Gastroesophageal sphincter (tissue), 4 donors: ENCODE measurements around the gene BDKRB2. TPM values are rescaled to one million over a fixed set of nuclear protein-coding genes. Genes with fewer than 3 reads are reported as not detected.

Experiments
- ATAC-seq: fragments of 150-250 bp; one replicate; pipeline ENCODE4 v1.9.1; 2016; ENCODE audit warnings: mild to moderate bottlenecking, moderate library complexity
- H3K27ac ChIP-seq, 4 donors: fragments of 200-600 bp; sonication (generic) in 3 of 4; 1 replicate in 3 of 4; 2 replicates in 1 of 4; pipeline ENCODE4 v1.5.1; 2016 to 2019
- H3K27me3 ChIP-seq: fragments of 200-600 bp; sonication (generic); one replicate; pipeline ENCODE4 v1.5.1; 2019
- H3K36me3 ChIP-seq, 2 donors: fragments of 200-600 bp; sonication (generic); one replicate each; pipeline ENCODE4 v1.5.1; 2019; ENCODE audit warnings: control low read depth in 1 of 2
- H3K4me1 ChIP-seq, 3 donors: fragments of 200-600 bp; sonication (generic); 1 replicate in 2 of 3; 2 replicates in 1 of 3; pipeline ENCODE4 v1.5.1; 2016 to 2019; ENCODE audit warnings: control low read depth in 2 of 3
- H3K4me3 ChIP-seq, 2 donors: fragments of 200-600 bp; sonication (generic); one replicate each; pipeline ENCODE4 v1.5.1; 2019; ENCODE audit warnings: mild to moderate bottlenecking in 1 of 2, moderate library complexity in 1 of 2
- H3K9me3 ChIP-seq, 3 donors: fragments of 200-600 bp; sonication (generic); one replicate each; pipeline ENCODE4 v1.5.1; 2017 to 2019; ENCODE audit warnings: control low read depth in 2 of 3
- CTCF ChIP-seq, 4 experiments: fragments of 200-600 bp in 2 of 4; fragments of 450-650 bp in 2 of 4; sonication (generic) in 1 of 4; IDR thresholded peaks; one replicate each; pipeline ENCODE4 v1.5.1; 2017 to 2019; ENCODE audit warnings: antibody characterized with exemption in 4 of 4, mild to moderate bottlenecking in 2 of 4, moderate library complexity in 2 of 4
- EP300 ChIP-seq: sonication (generic); formaldehyde crosslinking; IDR thresholded peaks from one replicate; pipeline ENCODE4 v1.6.1; 2017; ENCODE audit warnings: antibody characterized with exemption, mild to moderate bottlenecking
- POLR2A ChIP-seq, 2 donors: fragments of 450-650 bp; IDR thresholded peaks; one replicate each; pipeline ENCODE4 v1.6.1; 2017; ENCODE audit warnings: antibody characterized with exemption in 2 of 2, mild to moderate bottlenecking in 2 of 2, moderate library complexity in 1 of 2
- POLR2AphosphoS5 ChIP-seq: sonication (generic); formaldehyde crosslinking; IDR thresholded peaks from one replicate; pipeline ENCODE4 v1.6.1; 2017; ENCODE audit warnings: antibody characterized with exemption
- WGBS, 2 donors: methylation state at CpG; one replicate each; pipeline ENCODE4 v1.1.5; 2018; ENCODE audit warnings: low coverage in 1 of 2; 5-methylcytosine and 5-hydroxymethylcytosine counted together
- total RNA-seq, 4 donors: library from RNA; depleted of rRNA; stranded (reverse); fragments of >200 nt; gene quantifications; one replicate each; pipeline ENCODE4 v1.1.0, GENCODE V29; 2016

BDKRB2 gene
- total RNA-seq, 4 donors from 2014 or later, result 3.3 to 13.6 (median 8.3) TPM

- peaks cover 0 to 8% (median 0%) of the 10 kb centered on the region in 3 donors for H3K9me3 ChIP-seq
- no peak overlapping the region for H3K27ac ChIP-seq
- ATAC-seq, result no peak
- no peak overlapping the region for H3K4me3 ChIP-seq
- H3K4me1 ChIP-seq, result peaks cover 0 to 5% (median 0%) of the 10 kb centered on the region in 3 donors
- no peaks in the 10 kb centered on the region for H3K36me3 ChIP-seq
- no peaks in the 10 kb centered on the region for H3K27me3 ChIP-seq
- WGBS, 2 donors, result 30 to 59% methylated on average over 3 of the region's 16 CpGs
- TF ChIP-seq EP300 (no peak), CTCF (IDR thresholded peaks at IDR 0.05) (no peak), POLR2AphosphoS5 (no peak), POLR2A (IDR thresholded peaks at IDR 0.05) (no peak)
Observed at GRCh38 chr14:96261772-96262655, 57.4 kb downstream of the BDKRB2 start.

- WGBS, 2 donors, result 74 to 75% methylated on average over 7 to 10 of the region's 20 CpGs
- H3K4me3 ChIP-seq, result no peak overlapping the region
- no peak for ATAC-seq
Observed at GRCh38 chr14:96263347-96264199, 58.9 kb downstream of the BDKRB2 start.

DNA sequence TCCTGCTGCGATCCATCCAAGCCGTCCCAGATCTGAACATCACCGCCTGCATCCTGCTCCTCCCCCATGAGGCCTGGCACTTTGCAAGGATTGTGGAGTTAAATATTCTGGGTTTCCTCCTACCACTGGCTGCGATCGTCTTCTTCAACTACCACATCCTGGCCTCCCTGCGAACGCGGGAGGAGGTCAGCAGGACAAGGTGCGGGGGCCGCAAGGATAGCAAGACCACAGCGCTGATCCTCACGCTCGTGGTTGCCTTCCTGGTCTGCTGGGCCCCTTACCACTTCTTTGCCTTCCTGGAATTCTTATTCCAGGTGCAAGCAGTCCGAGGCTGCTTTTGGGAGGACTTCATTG lies 59.5 kb downstream of the BDKRB2 start:
- peaks cover 0 to 12% (median 4%) of the 10 kb centered on the region in 3 donors for H3K4me1 ChIP-seq

More at GRCh38 chr14:96263347-96264199, 58.9 kb downstream of the BDKRB2 start:
- H3K27ac ChIP-seq, result no peak overlapping the region
- no peaks in the 10 kb centered on the region for H3K27me3 ChIP-seq
- H3K9me3 ChIP-seq, result peaks cover 0 to 8% (median 0%) of the 10 kb centered on the region in 3 donors
- peaks cover 0 to 6% (median under 1%) of the 10 kb centered on the region in 3 donors for H3K4me1 ChIP-seq
- TF ChIP-seq POLR2A (IDR thresholded peaks at IDR 0.05), result no peak
- H3K36me3 ChIP-seq, result no peaks in the 10 kb centered on the region

GRCh38 chr14:96264853-96265252 lies 60.2 kb downstream of the BDKRB2 start:
- Histone ChIP-seq H3K4me1 (peaks cover 0 to 18% (median 7%) of the 10 kb centered on the region in 3 donors), H3K9me3 (peaks cover 0 to 4% (median 0%) of the 10 kb centered on the region in 3 donors), H3K27ac (no peak overlapping the region), H3K36me3 (no peaks in the 10 kb centered on the region), H3K4me3 (no peak overlapping the region), H3K27me3 (no peaks in the 10 kb centered on the region)
- TF ChIP-seq CTCF (IDR thresholded peaks at IDR 0.05) (peak in 2 of 4 experiments; percentile 19 to 41), POLR2A (IDR thresholded peaks at IDR 0.05) (no peak)
- WGBS, 2 donors, result 90% methylated on average over 2 of the region's 3 CpGs
- ATAC-seq, result no peak

More for the DNA sequence above, 59.5 kb downstream of the BDKRB2 start:
- no peak overlapping the region for H3K27ac ChIP-seq
- no peaks in the 10 kb centered on the region for H3K36me3 ChIP-seq
- TF ChIP-seq CTCF (IDR thresholded peaks at IDR 0.05) (no peak), POLR2AphosphoS5 (no peak), EP300 (no peak), POLR2A (IDR thresholded peaks at IDR 0.05) (no peak)
- H3K4me3 ChIP-seq, result no peak overlapping the region
- 92 to 95% methylated on average over 3 to 6 of the region's 14 CpGs for WGBS, 2 donors
- H3K27me3 ChIP-seq, result no peaks in the 10 kb centered on the region
- ATAC-seq, result no peak
- H3K9me3 ChIP-seq, result peaks cover 0 to 8% (median 0%) of the 10 kb centered on the region in 3 donors

- Histone ChIP-seq H3K4me3 (no peak overlapping the region), H3K27ac (no peak overlapping the region), H3K27me3 (no peaks in the 10 kb centered on the region), H3K4me1 (peaks cover 0 to 25% (median 7%) of the 10 kb centered on the region in 3 donors), H3K9me3 (no peaks in the 10 kb centered on the region), H3K36me3 (no peaks in the 10 kb centered on the region)
- ATAC-seq, result no peak
- 58% methylated on average over 12 to 13 of the region's 16 CpGs for WGBS, 2 donors
- TF ChIP-seq CTCF (IDR thresholded peaks at IDR 0.05), result no peak
- TF ChIP-seq EP300, result no peak
- TF ChIP-seq POLR2A (IDR thresholded peaks at IDR 0.05), result no peak
- TF ChIP-seq POLR2AphosphoS5, result no peak
Observed at GRCh38 chr14:96265383-96266095, 60.9 kb downstream of the BDKRB2 start.
